A549 (cell line): ENCODE data around the gene HEATR1. TPM values are rescaled to one million over a fixed set of nuclear protein-coding genes. Genes with fewer than 3 reads are reported as not detected.
"Not testable (repeated sequence)": the region's sequence is repeated elsewhere in the genome, so short reads cannot be mapped to it uniquely, and the experiment has no call there.

Experiments
- ATAC-seq, 2 experiments: fragments of 200-7000 bp in 1 of 2; fragments of >200 bp in 1 of 2; cut with Nextera tagmentation in 1 of 2; cut with Tn5 transposase in 1 of 2; 3 replicates each; pipeline versions ENCODE4 v1.8.0 to v1.9.1; 2018 to 2020; ENCODE audit warnings: mild to moderate bottlenecking in 1 of 2, moderate library complexity in 1 of 2
- CTCF ChIA-PET: fragments of 300-600 bp; sonication (Branson Sonifier 250); formaldehyde crosslinking; extraction: SDS; loops from one replicate; lab custom pipeline; 2021; ENCODE audit warnings: antibody characterized with exemption, inconsistent platforms; lab: Yijun Ruan, JAX
- POLR2A ChIA-PET: fragments of 350-600 bp; formaldehyde crosslinking; extraction: SDS; loops from one replicate; lab custom pipeline; 2021; ENCODE audit warnings: antibody characterized with exemption, inconsistent platforms; lab: Yijun Ruan, JAX
- DNase-seq, 2 experiments: peaks; one replicate each; pipeline versions ENCODE4 v3.0.0 to v3.0.0-alpha.2; 2011 to 2016; ENCODE audit warnings: low read depth in 1 of 2, low spot score in 1 of 2
- FAIRE-seq: peaks from 2 replicates; lab custom pipeline; 2011; peaks lifted over from hg19 to GRCh38; lab: Jason Lieb, UNC
- H3K27ac ChIP-seq, 2 experiments: fragments of >200 bp; sonication (Bioruptor Twin); formaldehyde crosslinking; 3 replicates each; pipeline ENCODE4 v1.5.1; 2016 to 2017
- H3K4me1 ChIP-seq: fragments of >200 bp; sonication (Bioruptor Twin); formaldehyde crosslinking; 3 replicates; pipeline ENCODE4 v1.6.1; 2016
- H3K4me2 ChIP-seq: fragments of >200 bp; sonication (Bioruptor Twin); formaldehyde crosslinking; 3 replicates; pipeline ENCODE4 v1.6.1; 2016
- H3K4me3 ChIP-seq: fragments of >200 bp; sonication (Bioruptor Twin); formaldehyde crosslinking; 3 replicates; pipeline ENCODE4 v1.5.1; 2016
- H3K9me3 ChIP-seq: fragments of >200 bp; sonication (Bioruptor Twin); formaldehyde crosslinking; 3 replicates; pipeline ENCODE4 v1.6.1; 2016
- ATOH8 ChIP-seq: fragments of 250-450 bp; sonication (Bioruptor Pico); IDR thresholded peaks from 2 replicates; pipeline ENCODE4 v1.5.0; 2020; ENCODE audit warnings: low read depth, mild to moderate bottlenecking, moderate library complexity
- BCL3 ChIP-seq: fragments of >200 bp; sonication (Bioruptor Twin); formaldehyde crosslinking; IDR thresholded peaks from 3 replicates; pipeline ENCODE4 v1.6.1; 2016
- BHLHE40 ChIP-seq: IDR thresholded peaks from 2 replicates; pipeline ENCODE4 v1.6.1; 2012; ENCODE audit warnings: low read depth, low read length, inconsistent platforms
- CBX8 ChIP-seq: fragments of 200-600 bp; sonication (generic); IDR thresholded peaks from 2 replicates; pipeline ENCODE4 v1.6.1; 2016
- CHD2 ChIP-seq: fragments of 150-350 bp; IDR thresholded peaks from 2 replicates; pipeline ENCODE4 v1.6.1; 2014; ENCODE audit warnings: low read length; ENCODE audit not compliant: partially characterized antibody
- E2F6 ChIP-seq: IDR thresholded peaks from 2 replicates; pipeline ENCODE4 v1.6.1; 2012; ENCODE audit warnings: low read depth, borderline replicate concordance
- EHF ChIP-seq: fragments of 250-450 bp; sonication (Bioruptor Pico); IDR thresholded peaks from 2 replicates; pipeline ENCODE4 v1.5.0; 2020; ENCODE audit warnings: mild to moderate bottlenecking
- ESRRA ChIP-seq: fragments of 150-350 bp; IDR thresholded peaks from 2 replicates; pipeline ENCODE4 v1.6.1; 2014; ENCODE audit warnings: mild to moderate bottlenecking, low read length, borderline replicate concordance
- FOSB ChIP-seq: fragments of 250-450 bp; sonication (Bioruptor Pico); IDR thresholded peaks from 2 replicates; pipeline ENCODE4 v1.5.0; 2020; ENCODE audit warnings: mild to moderate bottlenecking, moderate library complexity
- FOSL2 ChIP-seq, 2 experiments: fragments of 450-650 bp in 1 of 2; fragments of >200 bp in 1 of 2; sonication (Bioruptor Twin) in 1 of 2; formaldehyde crosslinking; IDR thresholded peaks; 2 replicates each; pipeline versions ENCODE4 v1.5.0 to v1.6.1; 2016 to 2020; ENCODE audit warnings: mild to moderate bottlenecking in 1 of 2, moderate library complexity in 1 of 2
- FOXS1 ChIP-seq: fragments of 250-450 bp; sonication (Bioruptor Pico); IDR thresholded peaks from 2 replicates; pipeline ENCODE4 v1.5.0; 2020; ENCODE audit warnings: mild to moderate bottlenecking, moderate library complexity
- HDAC2 ChIP-seq: fragments of 200-600 bp; sonication (generic); IDR thresholded peaks from 2 replicates; pipeline ENCODE4 v1.6.1; 2016
- HEYL ChIP-seq: fragments of 250-450 bp; sonication (Bioruptor Pico); IDR thresholded peaks from 2 replicates; pipeline ENCODE4 v1.8.0; 2021; ENCODE audit warnings: mild to moderate bottlenecking, moderate library complexity
- HMGXB4 ChIP-seq: fragments of 250-450 bp; sonication (Bioruptor Pico); IDR thresholded peaks from 2 replicates; pipeline ENCODE4 v1.5.0; 2021; ENCODE audit warnings: mild to moderate bottlenecking, moderate library complexity, borderline replicate concordance
- HOXA7 ChIP-seq: fragments of 250-450 bp; sonication (Bioruptor Pico); IDR thresholded peaks from 2 replicates; pipeline ENCODE4 v1.5.0; 2020; ENCODE audit warnings: mild to moderate bottlenecking, moderate library complexity
- HOXB5 ChIP-seq: fragments of 250-450 bp; sonication (Bioruptor Pico); IDR thresholded peaks from 2 replicates; pipeline ENCODE4 v1.5.0; 2020; ENCODE audit warnings: mild to moderate bottlenecking, moderate library complexity
- MYC ChIP-seq: IDR thresholded peaks from 2 replicates; pipeline ENCODE4 v1.6.1; 2012; ENCODE audit warnings: mild to moderate bottlenecking, inconsistent platforms, low read length, improper control_type of control experiment, borderline replicate concordance
- NFE2L2 ChIP-seq: fragments of 150-350 bp; conservative IDR thresholded peaks from 2 replicates; pipeline ENCODE4 v1.6.1; 2014; ENCODE audit warnings: low read length
- NR3C1 ChIP-seq: fragments of >200 bp; sonication (Bioruptor Twin); formaldehyde crosslinking; IDR thresholded peaks from 3 replicates; pipeline ENCODE4 v1.6.1; 2017
- PBX3 ChIP-seq: IDR thresholded peaks from 2 replicates; pipeline ENCODE4 v1.6.1; 2012
- RARB ChIP-seq: fragments of 250-450 bp; sonication (Bioruptor Pico); IDR thresholded peaks from 2 replicates; pipeline ENCODE4 v1.8.0; 2021; ENCODE audit warnings: mild to moderate bottlenecking, moderate library complexity
- USF2 ChIP-seq: fragments of 450-650 bp; IDR thresholded peaks from 2 replicates; pipeline ENCODE4 v1.6.1; 2014; ENCODE audit warnings: antibody characterized with exemption
- ZC3H11A ChIP-seq: fragments of 450-650 bp; IDR thresholded peaks from 2 replicates; pipeline ENCODE4 v1.6.1; 2014; ENCODE audit warnings: antibody characterized with exemption, mild to moderate bottlenecking
- ZSCAN20 ChIP-seq: fragments of 250-450 bp; sonication (Bioruptor Pico); IDR thresholded peaks from 2 replicates; pipeline ENCODE4 v1.8.0; 2022; ENCODE audit warnings: mild to moderate bottlenecking, moderate library complexity
- WGBS: methylation state at CpG from one replicate; pipeline ENCODE4 v1.1.6; 2017; ENCODE audit errors: missing lambda C conversion rate; 5-methylcytosine and 5-hydroxymethylcytosine counted together
- polyA plus RNA-seq, 4 experiments: library from polyadenylated mRNA; depleted of rRNA in 3 of 4; stranded (reverse); fragments of >200 nt; fragmentation: RNase III in 1 of 4; extraction: RNeasy Plus Mini Kit Qiagen cat#74134 plus additional on column Dnase treatment in 1 of 4; gene quantifications; 2 replicates in 3 of 4; 3 replicates in 1 of 4; pipeline ENCODE4 v1.2.3, GENCODE V29; 2011 to 2017

HEATR1 gene
- polyA plus RNA-seq, 2 of the 4 experiments (the other 2 are of a cell fraction), result 22.3 to 50.1 TPM

GRCh38 chr1:236589531-236589930 is 14.8 kb downstream of the HEATR1 start (continued):
- TF ChIP-seq NFE2L2, result no peak

- TF ChIP-seq BHLHE40 (no peak), E2F6 (no peak), FOSB (CRISPR knock-in tag) (no peak), HEYL (no peak), USF2 (no peak), FOSL2 (IDR thresholded peaks at IDR 0.05) (no peak), FOSL2 (CRISPR knock-in tag; IDR thresholded peaks at IDR 0.05) (no peak), EHF (no peak), BCL3 (no peak), HOXA7 (CRISPR knock-in tag) (no peak), ESRRA (no peak), PBX3 (no peak), MYC (no peak), HDAC2 (no peak), ZC3H11A (no peak)
- ATAC-seq (no peak), DNase-seq (no peak), FAIRE-seq (no peak)
- Histone ChIP-seq H3K27ac (no peak overlapping the region), H3K4me3 (no peak overlapping the region), H3K9me3 (no peaks in the 10 kb centered on the region), H3K4me1 (no peaks in the 10 kb centered on the region), H3K4me2 (no peak overlapping the region)
- 83% methylated on average over 2 of the region's 2 CpGs for WGBS
- ChIA-PET CTCF (interaction anchor here (0.6 kb wide), 1 partner anchor 18 kb away, joined by 3 read pairs; no protein-coding TSS in a partner anchor), POLR2A (interaction anchor here (0.6 to 1.0 kb wide), 2 partner anchors 23 to 504 kb away, joined by 3 read pairs; partner anchors contain the start of gene HEATR1)
These were observed 22.8 kb downstream of the HEATR1 start for GRCh38 chr1:236581528-236581927.

- WGBS, result 89% methylated on average over 3 of the region's 3 CpGs
- FAIRE-seq, H3K27ac ChIP-seq, H3K4me2 ChIP-seq, H3K9me3 ChIP-seq, DNase-seq, H3K4me3 ChIP-seq, ATAC-seq, H3K4me1 ChIP-seq: not testable (repeated sequence)
- POLR2A ChIA-PET, result interaction anchor here (1.0 kb wide), 1 partner anchor 24 kb away, joined by 3 read pairs; the partner anchor contains the start of gene HEATR1
- CTCF ChIA-PET, result interaction anchor here (0.7 kb wide), 1 partner anchor 29 kb away, joined by 3 read pairs; no protein-coding TSS in a partner anchor
These were observed 23.9 kb downstream of the HEATR1 start for GRCh38 chr1:236580404-236580803.

GRCh38 chr1:236578661-236579060 is 25.7 kb downstream of the HEATR1 start:
- FAIRE-seq (no peak), DNase-seq (no peak), ATAC-seq (no peak)
- Histone ChIP-seq H3K4me3 (no peak overlapping the region), H3K27ac (no peak overlapping the region), H3K9me3 (no peaks in the 10 kb centered on the region), H3K4me2 (no peak overlapping the region), H3K4me1 (no peaks in the 10 kb centered on the region)
- ChIA-PET CTCF (interaction anchor here (0.8 to 1.6 kb wide), 2 partner anchors 10 to 808 kb away, joined by 3 read pairs; no protein-coding TSS in a partner anchor), POLR2A (no interaction called here)
- WGBS, result 95% methylated on average over 3 of the region's 3 CpGs
- TF ChIP-seq ZSCAN20 (no peak), HEYL (no peak), NR3C1 (no peak), CHD2 (no peak), CBX8 (no peak), FOXS1 (CRISPR knock-in tag) (no peak), HMGXB4 (CRISPR knock-in tag) (no peak), ATOH8 (no peak), HOXB5 (CRISPR knock-in tag) (no peak), NFE2L2 (no peak), RARB (no peak), PBX3 (no peak)
